ENCODE results near the gene CCDC169. TPM values are rescaled to one million over a fixed set of nuclear protein-coding genes. Genes with fewer than 3 reads are reported as not detected.

The CCDC169 gene
- total and polyA plus RNA-seq, 4 donors: 2.1 TPM; not detected in 3

- no peak for TF ChIP-seq EGR1 (IDR thresholded peaks at IDR 0.05; ENCODE audit: low read depth in 2 of 2)
- TF ChIP-seq NR2F2 (IDR thresholded peaks at IDR 0.05): no peak
- no peak for TF ChIP-seq HNF4G (IDR thresholded peaks at IDR 0.05)
- no peak for TF ChIP-seq FOXA2 (IDR thresholded peaks at IDR 0.05)
- no peak for TF ChIP-seq SP1 (IDR thresholded peaks at IDR 0.05)
- no peak for TF ChIP-seq GABPA (IDR thresholded peaks at IDR 0.05 in 1 of 2, conservative IDR thresholded peaks at IDR 0.05 in 1 of 2)
- TF ChIP-seq JUND (IDR thresholded peaks at IDR 0.05): no peak
- no peak for TF ChIP-seq FOXA1 (IDR thresholded peaks at IDR 0.05)
- TF ChIP-seq TAF1 (conservative IDR thresholded peaks at IDR 0.05): no peak
- TF ChIP-seq ATF3 (IDR thresholded peaks at IDR 0.05): no peak
- TF ChIP-seq, protein P1, sequence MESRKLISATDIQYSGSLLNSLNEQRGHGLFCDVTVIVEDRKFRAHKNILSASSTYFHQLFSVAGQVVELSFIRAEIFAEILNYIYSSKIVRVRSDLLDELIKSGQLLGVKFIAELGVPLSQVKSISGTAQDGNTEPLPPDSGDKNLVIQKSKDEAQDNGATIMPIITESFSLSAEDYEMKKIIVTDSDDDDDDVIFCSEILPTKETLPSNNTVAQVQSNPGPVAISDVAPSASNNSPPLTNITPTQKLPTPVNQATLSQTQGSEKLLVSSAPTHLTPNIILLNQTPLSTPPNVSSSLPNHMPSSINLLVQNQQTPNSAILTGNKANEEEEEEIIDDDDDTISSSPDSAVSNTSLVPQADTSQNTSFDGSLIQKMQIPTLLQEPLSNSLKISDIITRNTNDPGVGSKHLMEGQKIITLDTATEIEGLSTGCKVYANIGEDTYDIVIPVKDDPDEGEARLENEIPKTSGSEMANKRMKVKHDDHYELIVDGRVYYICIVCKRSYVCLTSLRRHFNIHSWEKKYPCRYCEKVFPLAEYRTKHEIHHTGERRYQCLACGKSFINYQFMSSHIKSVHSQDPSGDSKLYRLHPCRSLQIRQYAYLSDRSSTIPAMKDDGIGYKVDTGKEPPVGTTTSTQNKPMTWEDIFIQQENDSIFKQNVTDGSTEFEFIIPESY (IDR thresholded peaks at IDR 0.05): no peak
- TF ChIP-seq, protein P2, sequence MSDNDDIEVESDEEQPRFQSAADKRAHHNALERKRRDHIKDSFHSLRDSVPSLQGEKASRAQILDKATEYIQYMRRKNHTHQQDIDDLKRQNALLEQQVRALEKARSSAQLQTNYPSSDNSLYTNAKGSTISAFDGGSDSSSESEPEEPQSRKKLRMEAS (IDR thresholded peaks at IDR 0.05): no peak
- no peak for TF ChIP-seq HNF4A (conservative IDR thresholded peaks at IDR 0.05)
- TF ChIP-seq REST (IDR thresholded peaks at IDR 0.05): no peak
- WGBS: 72% methylated on average over 1 of the region's 1 CpG
- H3K4me1 ChIP-seq (ENCODE audit: control insufficient read depth in 4 of 4, insufficient read depth in 4 of 4, low read length in 3 of 4): no peaks in the 10 kb centered on the region
- peaks cover 0 to 2% (median 0%) of the 10 kb centered on the region in 4 donors for H3K9me3 ChIP-seq (ENCODE audit: control insufficient read depth in 4 of 4, low read length in 3 of 4)
- H3K27ac ChIP-seq (ENCODE audit: low read depth in 1 of 2, low read length in 2 of 2): no peak overlapping the region
- peaks cover 0 to 3% (median 0%) of the 10 kb centered on the region in 4 donors for H3K27me3 ChIP-seq (ENCODE audit: control insufficient read depth in 4 of 4, insufficient read depth in 4 of 4, low read length in 3 of 4)
- DNase-seq (ENCODE audit: low spot score): no peak
- no peaks in the 10 kb centered on the region for H3K36me3 ChIP-seq (ENCODE audit: control insufficient read depth in 4 of 4, insufficient read depth in 3 of 4, low read depth in 1 of 4, low read length in 3 of 4)
- no peak overlapping the region for H3K9ac ChIP-seq (ENCODE audit: low read depth in 1 of 2, low read length in 2 of 2)
- no peak overlapping the region for H3K4me3 ChIP-seq (ENCODE audit: low read depth in 1 of 3, low read length in 3 of 3)
Observed at GRCh38 chr13:36193151-36193855, 104.3 kb downstream of the CCDC169 start.

GRCh38 chr13:36192166-36192565 lies 105.4 kb downstream of the CCDC169 start:
- Histone ChIP-seq H3K4me1 (ENCODE audit: control insufficient read depth in 4 of 4, insufficient read depth in 4 of 4, low read length in 3 of 4) (no peaks in the 10 kb centered on the region), H3K27ac (ENCODE audit: low read depth in 1 of 2, low read length in 2 of 2) (no peak overlapping the region), H3K9ac (ENCODE audit: low read depth in 1 of 2, low read length in 2 of 2) (no peak overlapping the region), H3K4me3 (ENCODE audit: low read depth in 1 of 3, low read length in 3 of 3) (no peak overlapping the region), H3K27me3 (ENCODE audit: control insufficient read depth in 4 of 4, insufficient read depth in 4 of 4, low read length in 3 of 4) (peaks cover 0 to 2% (median 0%) of the 10 kb centered on the region in 4 donors), H3K36me3 (ENCODE audit: control insufficient read depth in 4 of 4, insufficient read depth in 3 of 4, low read depth in 1 of 4, low read length in 3 of 4) (no peaks in the 10 kb centered on the region), H3K9me3 (ENCODE audit: control insufficient read depth in 4 of 4, low read length in 3 of 4) (peaks cover 0 to 2% (median 0%) of the 10 kb centered on the region in 4 donors)
- 63% methylated on average over 6 of the region's 6 CpGs for WGBS
- DNase-seq (ENCODE audit: low spot score): no peak
- no peak for TF ChIP-seq GABPA (IDR thresholded peaks at IDR 0.05 in 1 of 2, conservative IDR thresholded peaks at IDR 0.05 in 1 of 2)
- no peak for TF ChIP-seq ATF3 (IDR thresholded peaks at IDR 0.05)
- TF ChIP-seq, protein P3, sequence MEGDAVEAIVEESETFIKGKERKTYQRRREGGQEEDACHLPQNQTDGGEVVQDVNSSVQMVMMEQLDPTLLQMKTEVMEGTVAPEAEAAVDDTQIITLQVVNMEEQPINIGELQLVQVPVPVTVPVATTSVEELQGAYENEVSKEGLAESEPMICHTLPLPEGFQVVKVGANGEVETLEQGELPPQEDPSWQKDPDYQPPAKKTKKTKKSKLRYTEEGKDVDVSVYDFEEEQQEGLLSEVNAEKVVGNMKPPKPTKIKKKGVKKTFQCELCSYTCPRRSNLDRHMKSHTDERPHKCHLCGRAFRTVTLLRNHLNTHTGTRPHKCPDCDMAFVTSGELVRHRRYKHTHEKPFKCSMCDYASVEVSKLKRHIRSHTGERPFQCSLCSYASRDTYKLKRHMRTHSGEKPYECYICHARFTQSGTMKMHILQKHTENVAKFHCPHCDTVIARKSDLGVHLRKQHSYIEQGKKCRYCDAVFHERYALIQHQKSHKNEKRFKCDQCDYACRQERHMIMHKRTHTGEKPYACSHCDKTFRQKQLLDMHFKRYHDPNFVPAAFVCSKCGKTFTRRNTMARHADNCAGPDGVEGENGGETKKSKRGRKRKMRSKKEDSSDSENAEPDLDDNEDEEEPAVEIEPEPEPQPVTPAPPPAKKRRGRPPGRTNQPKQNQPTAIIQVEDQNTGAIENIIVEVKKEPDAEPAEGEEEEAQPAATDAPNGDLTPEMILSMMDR (IDR thresholded peaks at IDR 0.05; ENCODE audit: low read depth, low read length, missing input control): no peak
- TF ChIP-seq FOXA2 (IDR thresholded peaks at IDR 0.05): no peak
- TF ChIP-seq RXRA (IDR thresholded peaks at IDR 0.05): no peak
- TF ChIP-seq FOXA1 (IDR thresholded peaks at IDR 0.05): no peak
- no peak for TF ChIP-seq REST (IDR thresholded peaks at IDR 0.05)
- TF ChIP-seq RAD21 (IDR thresholded peaks at IDR 0.05): no peak
- no peak for TF ChIP-seq NR2F2 (IDR thresholded peaks at IDR 0.05)
- TF ChIP-seq TAF1 (conservative IDR thresholded peaks at IDR 0.05): no peak
- TF ChIP-seq EGR1 (IDR thresholded peaks at IDR 0.05; ENCODE audit: low read depth in 2 of 2): no peak

Data from liver (tissue), 9 donors.